Activated naive CD4-positive, alpha-beta T cell treated with anti-CD3 and anti-CD28 coated beads, Interleukin-2, amount 10 ng/mL, durations not matched to agents 7 days and 5 days (primary cell): ENCODE measurements around the gene HPN.

Source experiments
- CTCF ChIA-PET: fragments of 350-600 bp; sonication (Branson Sonifier 250); formaldehyde crosslinking; loops from one replicate; lab custom pipeline; 2021; ENCODE audit warnings: antibody characterized with exemption; lab: Charles Lee
- DNase-seq: peaks from one replicate; pipeline ENCODE4 v3.0.0-alpha.2; 2020
- H3K27ac Mint-ChIP-seq: one replicate; pipeline ENCODE4 v1.8.0; 2021; ENCODE audit warnings: mild to moderate bottlenecking, moderate library complexity, mixed read lengths
- H3K27me3 Mint-ChIP-seq: one replicate; pipeline ENCODE4 v1.8.0; 2021; ENCODE audit warnings: mild to moderate bottlenecking, mixed read lengths
- H3K36me3 Mint-ChIP-seq: one replicate; pipeline ENCODE4 v1.8.0; 2021; ENCODE audit warnings: mixed read lengths
- H3K4me1 Mint-ChIP-seq: one replicate; pipeline ENCODE4 v1.8.0; 2021; ENCODE audit warnings: mixed read lengths
- H3K4me3 Mint-ChIP-seq: one replicate; pipeline ENCODE4 v1.8.0; 2021; ENCODE audit warnings: mild to moderate bottlenecking, moderate library complexity, mixed read lengths
- H3K9me3 Mint-ChIP-seq: one replicate; pipeline ENCODE4 v1.8.0; 2021; ENCODE audit warnings: mixed read lengths

The HPN gene

GRCh38 chr19:35037716-35038622, 3.6 kb upstream of the HPN start:
- CTCF ChIA-PET = interaction anchor here (0.9 to 1.2 kb wide), 4 partner anchors 8 to 65 kb away, joined by 3 to 4 read pairs (median 3); partner anchors contain the start of gene SCN1B
- H3K4me1 Mint-ChIP-seq = peaks cover 17% of the 10 kb centered on the region
- H3K27ac Mint-ChIP-seq = no peak overlapping the region
- no peaks in the 10 kb centered on the region for H3K36me3 Mint-ChIP-seq
- DNase-seq = no peak
- H3K9me3 Mint-ChIP-seq = no peaks in the 10 kb centered on the region
- H3K4me3 Mint-ChIP-seq = no peak overlapping the region
- peaks cover 76% of the 10 kb centered on the region for H3K27me3 Mint-ChIP-seq

DNA sequence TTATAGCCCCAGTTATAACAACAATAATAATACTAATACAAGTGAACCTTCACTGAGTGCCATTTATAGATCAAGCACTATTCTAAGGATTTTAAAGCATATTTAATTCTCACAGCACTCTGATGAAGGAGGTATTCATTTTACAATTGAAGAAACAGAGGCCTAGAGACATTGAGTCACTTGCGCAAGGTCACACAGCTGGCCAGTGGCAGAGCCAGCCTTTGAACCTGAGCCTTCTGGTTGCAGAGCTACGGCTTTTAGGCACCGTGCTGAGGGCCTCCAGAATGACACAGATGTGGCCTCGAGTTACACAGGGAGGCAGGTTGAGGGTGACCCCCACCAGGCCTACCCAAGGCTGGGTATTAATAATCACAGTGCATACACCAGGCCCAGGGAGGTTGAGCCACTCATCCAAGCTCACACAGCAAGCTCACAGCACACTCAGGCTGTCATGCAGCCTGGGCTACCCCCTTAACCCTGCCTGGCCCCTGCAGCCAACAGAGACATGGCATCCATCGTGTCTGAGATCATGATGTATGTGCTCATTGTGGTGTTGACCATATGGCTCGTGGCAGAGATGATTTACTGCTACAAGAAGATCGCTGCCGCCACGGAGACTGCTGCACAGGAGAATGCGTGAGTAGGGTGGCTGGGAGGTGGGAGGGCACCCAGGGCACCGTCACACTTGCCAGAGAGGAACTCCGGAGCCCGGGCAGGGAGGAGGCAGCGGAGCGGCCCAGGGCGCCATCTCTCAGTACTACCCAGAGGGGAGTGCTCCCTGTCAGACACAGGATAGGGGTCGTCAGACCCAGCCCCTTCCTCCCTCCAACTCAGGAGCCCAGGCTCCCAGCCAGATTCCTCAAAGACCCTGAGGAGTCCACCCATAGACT, 2.7 kb upstream of the HPN start:
- no peak for DNase-seq
- CTCF ChIA-PET = interaction anchor here (0.9 to 1.1 kb wide), 2 partner anchors 9 to 26 kb away, joined by 3 read pairs; partner anchors contain the start of gene SCN1B
- Mint-ChIP-seq H3K27ac (no peak overlapping the region), H3K9me3 (no peaks in the 10 kb centered on the region), H3K4me1 (peaks cover 17% of the 10 kb centered on the region), H3K36me3 (no peaks in the 10 kb centered on the region), H3K27me3 (peaks cover 76% of the 10 kb centered on the region), H3K4me3 (no peak overlapping the region)

- Mint-ChIP-seq H3K4me1 (peaks cover 20% of the 10 kb centered on the region), H3K27ac (no peak overlapping the region), H3K27me3 (peaks cover 70% of the 10 kb centered on the region), H3K4me3 (peak overlapping the region; percentile 42), H3K9me3 (no peaks in the 10 kb centered on the region), H3K36me3 (no peaks in the 10 kb centered on the region)
- CTCF ChIA-PET = no interaction called here
- no peak for DNase-seq
These were observed 1.4 kb upstream of the HPN start for GRCh38 chr19:35039881-35040825.

DNA sequence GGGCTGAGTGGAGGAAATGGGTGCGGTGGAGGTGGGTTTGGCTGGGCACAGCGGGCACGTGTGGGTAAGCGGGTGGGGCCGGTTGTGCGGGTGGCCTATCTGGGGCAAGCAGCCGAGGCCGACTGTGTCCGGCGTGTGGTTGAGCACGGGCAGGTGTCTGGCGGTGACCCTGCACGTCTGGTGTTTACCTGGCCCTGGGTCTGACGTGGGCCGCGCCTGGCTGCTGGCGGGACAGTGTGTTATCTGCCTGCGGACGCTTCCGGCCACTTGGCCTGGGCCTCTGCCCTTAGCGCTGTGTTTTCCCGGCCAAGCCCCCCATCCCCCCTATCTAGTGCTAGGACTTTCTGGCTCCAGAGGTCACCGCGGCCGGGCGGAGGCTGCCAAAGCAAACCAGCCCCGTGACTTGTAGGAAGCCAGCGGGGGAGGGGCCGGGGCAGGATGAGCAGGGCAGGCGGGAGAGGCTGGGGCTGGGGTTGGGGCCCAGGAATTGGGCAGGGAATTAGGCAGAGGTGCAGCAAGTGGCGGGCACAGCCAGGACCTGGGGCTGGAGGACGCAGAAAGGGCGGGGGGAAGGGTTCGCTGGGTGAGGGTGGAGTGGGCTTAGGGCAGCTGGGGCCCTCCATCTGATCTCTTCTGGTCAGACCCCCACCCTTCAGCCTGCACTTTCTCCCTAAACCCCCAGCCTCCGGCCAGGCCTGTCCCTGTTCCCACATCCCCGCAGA, 534 bp upstream of the HPN start:
- Mint-ChIP-seq H3K36me3 (no peaks in the 10 kb centered on the region), H3K27me3 (peaks cover 76% of the 10 kb centered on the region), H3K4me1 (peaks cover 27% of the 10 kb centered on the region), H3K27ac (no peak overlapping the region), H3K9me3 (no peaks in the 10 kb centered on the region), H3K4me3 (peak overlapping the region; percentile 42)
- CTCF ChIA-PET = no interaction called here
- peak; percentile 47 for DNase-seq

GRCh38 chr19:35042056-35042730, 672 bp downstream of the HPN start:
- Mint-ChIP-seq H3K4me3 (no peak overlapping the region), H3K9me3 (no peaks in the 10 kb centered on the region), H3K27me3 (peaks cover 73% of the 10 kb centered on the region), H3K27ac (no peak overlapping the region), H3K36me3 (no peaks in the 10 kb centered on the region), H3K4me1 (peaks cover 27% of the 10 kb centered on the region)
- no peak for DNase-seq
- CTCF ChIA-PET = interaction anchor here (0.6 to 3.5 kb wide), 5 partner anchors 8 to 99 kb away, joined by 3 to 19 read pairs (median 11); partner anchors contain the start of gene LGI4

- Mint-ChIP-seq H3K36me3 (no peaks in the 10 kb centered on the region), H3K27ac (no peak overlapping the region), H3K4me1 (peaks cover 27% of the 10 kb centered on the region), H3K4me3 (no peak overlapping the region), H3K9me3 (no peaks in the 10 kb centered on the region), H3K27me3 (peaks cover 75% of the 10 kb centered on the region)
- DNase-seq = no peak
- CTCF ChIA-PET = interaction anchor here (0.5 to 3.5 kb wide), 19 partner anchors 8 to 111 kb away, joined by 3 to 19 read pairs (median 6); partner anchors contain the start of gene LGI4
These were observed 1.6 kb downstream of the HPN start for GRCh38 chr19:35042954-35043604.

DNA sequence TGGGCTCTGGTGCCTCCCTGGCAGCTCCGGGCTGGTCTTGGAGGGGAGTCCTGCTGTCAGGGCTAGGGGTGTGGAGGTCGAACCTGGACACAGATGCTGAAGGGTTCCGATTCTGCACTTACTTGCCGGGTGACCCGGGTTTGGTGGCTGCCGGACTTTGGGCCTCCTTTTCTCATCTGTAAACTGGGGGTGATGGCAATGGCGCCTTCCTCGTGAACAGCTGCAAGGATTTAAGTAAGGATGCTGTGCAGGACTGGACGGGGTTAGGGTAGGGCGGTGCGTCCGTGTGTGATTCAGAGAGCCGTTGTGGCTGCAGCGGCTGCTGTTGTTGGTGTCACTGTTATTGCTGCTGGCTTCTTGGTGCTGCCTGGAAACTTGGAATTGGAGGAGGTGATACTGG, 2.4 kb downstream of the HPN start:
- CTCF ChIA-PET = interaction anchor here (0.9 to 3.5 kb wide), 23 partner anchors 9 to 238 kb away, joined by 3 to 19 read pairs (median 6); partner anchors contain the start of genes HAMP and LGI4
- H3K27me3 Mint-ChIP-seq = peaks cover 71% of the 10 kb centered on the region
- no peak overlapping the region for H3K27ac Mint-ChIP-seq
- DNase-seq = no peak
- H3K36me3 Mint-ChIP-seq = no peaks in the 10 kb centered on the region
- no peaks in the 10 kb centered on the region for H3K9me3 Mint-ChIP-seq
- no peak overlapping the region for H3K4me3 Mint-ChIP-seq
- peaks cover 27% of the 10 kb centered on the region for H3K4me1 Mint-ChIP-seq

DNA sequence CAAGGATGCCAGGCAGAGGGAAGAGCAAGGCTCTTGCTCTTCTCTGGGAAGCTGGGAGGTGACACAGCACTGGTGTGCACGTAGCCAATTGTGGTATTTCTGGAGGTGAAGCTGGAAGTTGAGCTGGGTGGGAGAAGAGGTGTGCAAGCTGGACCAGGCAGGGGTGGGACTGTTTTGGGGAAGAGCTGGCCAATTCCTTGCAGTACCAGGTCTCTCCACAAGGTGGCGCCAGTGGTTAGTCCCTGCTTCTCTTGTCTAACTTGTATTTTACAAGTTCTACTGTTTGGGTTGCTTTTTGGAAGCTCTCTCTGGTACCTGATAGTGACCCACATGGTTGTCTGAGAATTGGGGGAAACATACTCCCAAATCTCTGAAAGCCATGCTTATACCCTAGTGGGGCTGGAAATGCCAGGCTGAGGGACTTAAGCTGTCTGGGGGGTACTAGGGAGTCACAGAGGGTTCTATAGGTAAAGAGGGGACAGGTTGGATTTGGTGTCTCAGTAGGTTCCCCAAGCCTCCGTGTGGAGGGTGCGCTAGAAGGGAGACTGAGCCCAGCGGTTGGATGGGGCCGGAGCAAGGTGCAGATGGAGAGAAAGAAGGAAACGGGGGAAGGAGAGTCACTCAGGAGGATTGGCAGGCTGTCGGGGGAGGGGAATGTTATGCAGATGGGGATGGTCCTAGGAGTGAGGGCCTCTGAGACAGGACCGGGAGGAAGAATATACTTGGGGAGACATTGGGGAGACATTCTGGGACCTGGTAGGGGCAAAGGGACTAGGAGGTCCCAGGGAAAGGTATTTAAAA, 3.0 kb downstream of the HPN start:
- Mint-ChIP-seq H3K27me3 (peaks cover 70% of the 10 kb centered on the region), H3K36me3 (no peaks in the 10 kb centered on the region), H3K9me3 (no peaks in the 10 kb centered on the region), H3K4me1 (peaks cover 27% of the 10 kb centered on the region), H3K27ac (no peak overlapping the region), H3K4me3 (no peak overlapping the region)
- peak; percentile 77 for DNase-seq
- CTCF ChIA-PET = interaction anchor here (0.9 to 3.5 kb wide), 23 partner anchors 10 to 238 kb away, joined by 3 to 19 read pairs (median 6); partner anchors contain the start of genes HAMP and LGI4

DNA sequence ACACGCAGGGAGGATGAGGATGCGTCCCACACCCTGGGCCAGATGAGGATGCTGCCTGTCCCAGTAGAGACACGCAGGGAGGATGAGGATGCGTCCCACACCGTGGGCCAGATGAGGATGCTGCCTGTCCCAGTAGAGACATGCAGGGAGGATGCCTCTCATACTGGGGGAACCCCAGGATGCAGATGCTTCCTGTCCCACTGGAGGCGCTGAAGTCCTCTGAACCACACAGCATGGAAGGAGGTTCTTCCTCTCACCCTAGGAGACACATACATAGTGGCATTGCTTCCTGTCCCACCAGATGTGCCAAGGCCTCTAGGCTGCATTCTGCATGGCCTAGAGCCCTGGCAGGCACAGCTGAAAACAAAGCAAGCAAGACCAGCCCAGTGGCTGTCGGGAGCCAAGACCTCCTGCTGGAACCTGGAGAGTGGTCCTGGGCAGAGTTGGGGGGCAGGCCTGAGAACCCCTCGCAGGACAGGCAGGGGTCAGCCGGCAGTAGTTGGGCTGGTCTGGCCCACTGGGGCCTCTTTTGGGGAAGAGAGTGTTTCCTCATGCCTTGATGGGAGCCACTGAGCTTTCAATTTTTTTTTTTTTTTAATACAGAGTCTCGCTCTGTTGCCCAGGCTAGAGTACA, 4.3 kb downstream of the HPN start:
- Mint-ChIP-seq H3K27ac (no peak overlapping the region), H3K9me3 (no peaks in the 10 kb centered on the region), H3K27me3 (peaks cover 57% of the 10 kb centered on the region), H3K36me3 (no peaks in the 10 kb centered on the region), H3K4me1 (peaks cover 20% of the 10 kb centered on the region), H3K4me3 (no peak overlapping the region)
- CTCF ChIA-PET = interaction anchor here (0.6 to 1.4 kb wide), 7 partner anchors 8 to 126 kb away, joined by 3 to 4 read pairs (median 3); no protein-coding TSS in a partner anchor
- DNase-seq = peak; percentile 71

- peaks cover 50% of the 10 kb centered on the region for H3K27me3 Mint-ChIP-seq
- no peaks in the 10 kb centered on the region for H3K9me3 Mint-ChIP-seq
- no peak overlapping the region for H3K4me3 Mint-ChIP-seq
- CTCF ChIA-PET = interaction anchor here (0.6 to 1.4 kb wide), 8 partner anchors 9 to 125 kb away, joined by 3 to 5 read pairs (median 4); no protein-coding TSS in a partner anchor
- no peak for DNase-seq
- H3K4me1 Mint-ChIP-seq = peaks cover 15% of the 10 kb centered on the region
- no peak overlapping the region for H3K27ac Mint-ChIP-seq
- no peaks in the 10 kb centered on the region for H3K36me3 Mint-ChIP-seq
These were observed 4.9 kb downstream of the HPN start for GRCh38 chr19:35046461-35046860.
